Liver (tissue), 9 donors: ENCODE measurements around the gene NDFIP2. TPM values are rescaled to one million over a fixed set of nuclear protein-coding genes. Genes with fewer than 3 reads are reported as not detected.

Experiments used
- DNase-seq: peaks from one replicate; pipeline ENCODE4 v3.0.0-alpha.2; 2017; ENCODE audit warnings: low spot score
- H3K27ac ChIP-seq, 2 donors: one replicate each; pipeline ENCODE4 v1.7.0; 2013; ENCODE audit warnings: inconsistent platforms in 2 of 2, low read length in 2 of 2, control low read depth in 1 of 2, low read depth in 1 of 2, mild to moderate bottlenecking in 1 of 2
- H3K27me3 ChIP-seq, 4 donors: one replicate each; pipeline versions ENCODE4 v1.6.1 to v1.7.0; 2013; ENCODE audit warnings: low read length in 3 of 4, inconsistent platforms in 1 of 4, mild to moderate bottlenecking in 1 of 4, moderate library complexity in 1 of 4; ENCODE audit not compliant: control insufficient read depth in 4 of 4, insufficient read depth in 4 of 4
- H3K36me3 ChIP-seq, 4 donors: one replicate each; pipeline versions ENCODE4 v1.6.1 to v1.7.0; 2013; ENCODE audit warnings: low read length in 3 of 4, mild to moderate bottlenecking in 3 of 4, low read depth in 1 of 4, moderate library complexity in 1 of 4; ENCODE audit not compliant: control insufficient read depth in 4 of 4, insufficient read depth in 3 of 4
- H3K4me1 ChIP-seq, 4 donors: one replicate each; pipeline versions ENCODE4 v1.6.1 to v1.7.0; 2013; ENCODE audit warnings: low read length in 3 of 4, mild to moderate bottlenecking in 3 of 4, moderate library complexity in 1 of 4; ENCODE audit not compliant: control insufficient read depth in 4 of 4, insufficient read depth in 4 of 4
- H3K4me3 ChIP-seq, 3 donors: one replicate each; pipeline versions ENCODE4 v1.6.1 to v1.7.0; 2013; ENCODE audit warnings: low read length in 3 of 3, control low read depth in 1 of 3, low read depth in 1 of 3, mild to moderate bottlenecking in 1 of 3
- H3K9ac ChIP-seq, 2 donors: one replicate each; pipeline ENCODE4 v1.7.0; 2013; ENCODE audit warnings: low read length in 2 of 2, mild to moderate bottlenecking in 2 of 2, moderate library complexity in 2 of 2, control low read depth in 1 of 2, low read depth in 1 of 2
- H3K9me3 ChIP-seq, 4 donors: one replicate each; pipeline versions ENCODE4 v1.6.1 to v1.7.0; 2013; ENCODE audit warnings: low read length in 3 of 4; ENCODE audit not compliant: control insufficient read depth in 4 of 4
- ATF3 ChIP-seq: IDR thresholded peaks from 2 replicates; pipeline ENCODE4 v1.6.1; 2016; ENCODE audit warnings: antibody characterized with exemption
- CTCF ChIP-seq: fragments of 150-350 bp; IDR thresholded peaks from 2 replicates; pipeline ENCODE4 v1.5.1; 2017; ENCODE audit warnings: improper control_type of control experiment, low read depth, low read length; ENCODE audit not compliant: missing input control
- FOXA1 ChIP-seq: IDR thresholded peaks from 2 replicates; pipeline ENCODE4 v1.6.1; 2016; ENCODE audit warnings: antibody characterized with exemption
- FOXA2 ChIP-seq: IDR thresholded peaks from 2 replicates; pipeline ENCODE4 v1.6.1; 2016; ENCODE audit warnings: antibody characterized with exemption
- GABPA ChIP-seq, 2 donors: IDR thresholded peaks in 1 of 2; conservative IDR thresholded peaks in 1 of 2; 2 replicates each; pipeline ENCODE4 v1.6.1; 2016; ENCODE audit warnings: antibody characterized with exemption in 2 of 2, mild to moderate bottlenecking in 1 of 2, moderate library complexity in 1 of 2
- HNF4A ChIP-seq, 2 donors: conservative IDR thresholded peaks; 2 replicates each; pipeline ENCODE4 v1.6.1; 2016; ENCODE audit warnings: antibody characterized with exemption in 2 of 2, mild to moderate bottlenecking in 2 of 2
- HNF4G ChIP-seq: IDR thresholded peaks from 2 replicates; pipeline ENCODE4 v1.6.1; 2016; ENCODE audit warnings: antibody characterized with exemption
- JUND ChIP-seq, 2 donors: IDR thresholded peaks; 2 replicates each; pipeline ENCODE4 v1.6.1; 2016; ENCODE audit warnings: antibody characterized with exemption in 2 of 2
- MAX ChIP-seq: IDR thresholded peaks from 2 replicates; pipeline ENCODE4 v1.6.1; 2016; ENCODE audit warnings: antibody characterized with exemption
- NR2F2 ChIP-seq: IDR thresholded peaks from 2 replicates; pipeline ENCODE4 v1.6.1; 2016; ENCODE audit warnings: antibody characterized with exemption
- RXRA ChIP-seq, 2 donors: IDR thresholded peaks; 2 replicates each; pipeline ENCODE4 v1.6.1; 2017 to 2018; ENCODE audit warnings: antibody characterized with exemption in 2 of 2, mild to moderate bottlenecking in 1 of 2
- SP1 ChIP-seq: IDR thresholded peaks from 2 replicates; pipeline ENCODE4 v1.6.1; 2018; ENCODE audit warnings: antibody characterized with exemption, mild to moderate bottlenecking
- TAF1 ChIP-seq: conservative IDR thresholded peaks from 2 replicates; pipeline ENCODE4 v1.6.1; 2016; ENCODE audit warnings: antibody characterized with exemption, mild to moderate bottlenecking
- YY1 ChIP-seq: IDR thresholded peaks from 2 replicates; pipeline ENCODE4 v1.6.1; 2016; ENCODE audit warnings: antibody characterized with exemption, mild to moderate bottlenecking
- WGBS: extraction: QIAGEN DNeasy Blood & Tissue Kit; methylation state at CpG from one replicate; pipeline ENCODE4 v1.1.7; 2013; 5-methylcytosine and 5-hydroxymethylcytosine counted together
- polyA plus RNA-seq, 2 donors: library from polyadenylated mRNA; stranded (reverse) in 1 of 2; unstranded in 1 of 2; fragments of 200-250 nt in 1 of 2; fragments of >200 nt in 1 of 2; fragmentation: Nextera tagmentation in 1 of 2; extraction: Ambion mirVana in 1 of 2; gene quantifications; one replicate each; pipeline versions ENCODE4 v1.2.1 to v1.2.3, GENCODE V29; 2013 to 2015
- total RNA-seq, 2 donors: library from RNA; depleted of rRNA; stranded (reverse); fragments of >200 nt; gene quantifications; one replicate each; pipeline ENCODE4 v1.2.3, GENCODE V29; 2014
- TF ChIP-seq, protein P1 (sequence below): IDR thresholded peaks from 2 replicates; pipeline ENCODE4 v1.6.1; 2016; ENCODE audit warnings: antibody characterized with exemption, mild to moderate bottlenecking
- TF ChIP-seq, protein P2 (sequence below): IDR thresholded peaks from 2 replicates; pipeline ENCODE4 v1.6.1; 2016; ENCODE audit warnings: antibody characterized with exemption
- donor health status: healthy.
- donor health status: healthy.
- donor health status: healthy.
- donor health status: healthy.
- donor health status: healthy.

Gene NDFIP2
- total and polyA plus RNA-seq, 4 donors = 15.5 to 22.2 (median 16.3) TPM

GRCh38 chr13:79557666-79558065 lies 76.7 kb downstream of the NDFIP2 start:
- Histone ChIP-seq H3K27ac (no peak overlapping the region), H3K4me1 (no peaks in the 10 kb centered on the region), H3K9ac (no peak overlapping the region), H3K27me3 (no peaks in the 10 kb centered on the region), H3K36me3 (peaks cover 0 to 16% (median under 1%) of the 10 kb centered on the region in 4 donors), H3K9me3 (peaks cover 2 to 14% (median 13%) of the 10 kb centered on the region in 4 donors), H3K4me3 (no peak overlapping the region)
- TF ChIP-seq JUND (IDR thresholded peaks at IDR 0.05) (no peak), GABPA (IDR thresholded peaks at IDR 0.05 in 1 of 2, conservative IDR thresholded peaks at IDR 0.05 in 1 of 2) (no peak), FOXA2 (no peak), RXRA (IDR thresholded peaks at IDR 0.05) (no peak), ATF3 (no peak), NR2F2 (no peak), HNF4A (conservative IDR thresholded peaks at IDR 0.05) (no peak), CTCF (no peak), FOXA1 (no peak), SP1 (no peak), MAX (no peak)
- TF ChIP-seq, protein P1, sequence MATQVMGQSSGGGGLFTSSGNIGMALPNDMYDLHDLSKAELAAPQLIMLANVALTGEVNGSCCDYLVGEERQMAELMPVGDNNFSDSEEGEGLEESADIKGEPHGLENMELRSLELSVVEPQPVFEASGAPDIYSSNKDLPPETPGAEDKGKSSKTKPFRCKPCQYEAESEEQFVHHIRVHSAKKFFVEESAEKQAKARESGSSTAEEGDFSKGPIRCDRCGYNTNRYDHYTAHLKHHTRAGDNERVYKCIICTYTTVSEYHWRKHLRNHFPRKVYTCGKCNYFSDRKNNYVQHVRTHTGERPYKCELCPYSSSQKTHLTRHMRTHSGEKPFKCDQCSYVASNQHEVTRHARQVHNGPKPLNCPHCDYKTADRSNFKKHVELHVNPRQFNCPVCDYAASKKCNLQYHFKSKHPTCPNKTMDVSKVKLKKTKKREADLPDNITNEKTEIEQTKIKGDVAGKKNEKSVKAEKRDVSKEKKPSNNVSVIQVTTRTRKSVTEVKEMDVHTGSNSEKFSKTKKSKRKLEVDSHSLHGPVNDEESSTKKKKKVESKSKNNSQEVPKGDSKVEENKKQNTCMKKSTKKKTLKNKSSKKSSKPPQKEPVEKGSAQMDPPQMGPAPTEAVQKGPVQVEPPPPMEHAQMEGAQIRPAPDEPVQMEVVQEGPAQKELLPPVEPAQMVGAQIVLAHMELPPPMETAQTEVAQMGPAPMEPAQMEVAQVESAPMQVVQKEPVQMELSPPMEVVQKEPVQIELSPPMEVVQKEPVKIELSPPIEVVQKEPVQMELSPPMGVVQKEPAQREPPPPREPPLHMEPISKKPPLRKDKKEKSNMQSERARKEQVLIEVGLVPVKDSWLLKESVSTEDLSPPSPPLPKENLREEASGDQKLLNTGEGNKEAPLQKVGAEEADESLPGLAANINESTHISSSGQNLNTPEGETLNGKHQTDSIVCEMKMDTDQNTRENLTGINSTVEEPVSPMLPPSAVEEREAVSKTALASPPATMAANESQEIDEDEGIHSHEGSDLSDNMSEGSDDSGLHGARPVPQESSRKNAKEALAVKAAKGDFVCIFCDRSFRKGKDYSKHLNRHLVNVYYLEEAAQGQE = no peak
- TF ChIP-seq, protein P2, sequence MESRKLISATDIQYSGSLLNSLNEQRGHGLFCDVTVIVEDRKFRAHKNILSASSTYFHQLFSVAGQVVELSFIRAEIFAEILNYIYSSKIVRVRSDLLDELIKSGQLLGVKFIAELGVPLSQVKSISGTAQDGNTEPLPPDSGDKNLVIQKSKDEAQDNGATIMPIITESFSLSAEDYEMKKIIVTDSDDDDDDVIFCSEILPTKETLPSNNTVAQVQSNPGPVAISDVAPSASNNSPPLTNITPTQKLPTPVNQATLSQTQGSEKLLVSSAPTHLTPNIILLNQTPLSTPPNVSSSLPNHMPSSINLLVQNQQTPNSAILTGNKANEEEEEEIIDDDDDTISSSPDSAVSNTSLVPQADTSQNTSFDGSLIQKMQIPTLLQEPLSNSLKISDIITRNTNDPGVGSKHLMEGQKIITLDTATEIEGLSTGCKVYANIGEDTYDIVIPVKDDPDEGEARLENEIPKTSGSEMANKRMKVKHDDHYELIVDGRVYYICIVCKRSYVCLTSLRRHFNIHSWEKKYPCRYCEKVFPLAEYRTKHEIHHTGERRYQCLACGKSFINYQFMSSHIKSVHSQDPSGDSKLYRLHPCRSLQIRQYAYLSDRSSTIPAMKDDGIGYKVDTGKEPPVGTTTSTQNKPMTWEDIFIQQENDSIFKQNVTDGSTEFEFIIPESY = no peak
- DNase-seq = no peak
- WGBS = 97% methylated on average over 2 of the region's 2 CpGs

DNA sequence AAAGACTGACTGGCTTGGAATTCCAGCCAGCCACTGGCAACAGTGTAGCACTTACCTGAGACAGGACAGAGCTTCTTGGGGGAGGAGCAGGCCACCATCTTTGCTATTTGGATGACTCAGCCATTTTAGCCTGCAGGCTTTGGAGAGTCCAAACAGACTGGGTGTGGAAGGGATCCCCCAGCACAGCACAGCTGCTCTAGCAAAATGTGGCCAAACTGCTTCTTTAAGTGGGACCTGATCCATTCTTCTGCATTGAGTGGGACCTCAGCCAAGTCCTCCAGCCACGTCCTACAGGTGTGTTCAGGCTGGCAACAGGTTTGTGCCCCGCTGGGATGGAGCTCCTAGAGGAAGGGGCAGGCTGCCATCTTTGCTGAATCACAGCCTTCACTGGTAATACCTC lies 80.0 kb downstream of the NDFIP2 start:
- Histone ChIP-seq H3K9me3 (peaks cover 2 to 16% (median 13%) of the 10 kb centered on the region in 4 donors), H3K27me3 (no peaks in the 10 kb centered on the region), H3K27ac (no peak overlapping the region), H3K9ac (no peak overlapping the region), H3K4me3 (peak overlapping the region in 1 of 3 donors; percentile 37), H3K36me3 (peaks cover 0 to 15% (median under 1%) of the 10 kb centered on the region in 4 donors), H3K4me1 (no peaks in the 10 kb centered on the region)
- DNase-seq = no peak
- 88% methylated on average over 2 of the region's 2 CpGs for WGBS
- TF ChIP-seq JUND (IDR thresholded peaks at IDR 0.05) = no peak
- no peak for TF ChIP-seq HNF4G
- no peak for TF ChIP-seq YY1
- no peak for TF ChIP-seq RXRA (IDR thresholded peaks at IDR 0.05)
- no peak for TF ChIP-seq CTCF
- TF ChIP-seq TAF1 = no peak
- no peak for TF ChIP-seq ATF3
- TF ChIP-seq, protein P1 = no peak
- no peak for TF ChIP-seq NR2F2
- TF ChIP-seq FOXA2 = no peak
- no peak for TF ChIP-seq MAX
